C4-2B (cell line): ENCODE measurements around the gene CLIC4.

ENCODE experiments used
- H3K27ac ChIP-seq: fragments of 450-650 bp; 2 replicates; pipeline ENCODE4 v1.5.1; 2017
- CTCF ChIP-seq: fragments of 450-650 bp; conservative IDR thresholded peaks from 2 replicates; pipeline ENCODE4 v1.5.1; 2017; ENCODE audit warnings: mild to moderate bottlenecking
- ZFX ChIP-seq: fragments of 450-650 bp; IDR thresholded peaks from 2 replicates; pipeline ENCODE4 v1.6.1; 2017

The CLIC4 gene

GRCh38 chr1:24756395-24756794 is 11.1 kb downstream of the CLIC4 start:
- H3K27ac ChIP-seq = no peak overlapping the region
- TF ChIP-seq ZFX = no peak
- TF ChIP-seq CTCF = no peak

- H3K27ac ChIP-seq = no peak overlapping the region
- no peak for TF ChIP-seq CTCF
- no peak for TF ChIP-seq ZFX
Measured at GRCh38 chr1:24759492-24759891, 14.2 kb downstream of the CLIC4 start.

GRCh38 chr1:24761582-24761981 is 16.3 kb downstream of the CLIC4 start:
- TF ChIP-seq ZFX (no peak), CTCF (no peak)
- H3K27ac ChIP-seq = no peak overlapping the region

GRCh38 chr1:24762133-24762676 is 17.0 kb downstream of the CLIC4 start:
- H3K27ac ChIP-seq = no peak overlapping the region
- TF ChIP-seq ZFX = no peak
- no peak for TF ChIP-seq CTCF

GRCh38 chr1:24763671-24764070 is 18.4 kb downstream of the CLIC4 start:
- TF ChIP-seq CTCF (no peak), ZFX (no peak)

GRCh38 chr1:24764439-24764838 is 19.2 kb downstream of the CLIC4 start:
- TF ChIP-seq ZFX (no peak), CTCF (no peak)
- H3K27ac ChIP-seq = no peak overlapping the region

More at GRCh38 chr1:24763671-24764070, 18.4 kb downstream of the CLIC4 start:
- no peak overlapping the region for H3K27ac ChIP-seq

- TF ChIP-seq ZFX = no peak
- TF ChIP-seq CTCF = no peak
- H3K27ac ChIP-seq = no peak overlapping the region
Measured at GRCh38 chr1:24764848-24765247, 19.6 kb downstream of the CLIC4 start.
